ENCODE measurements around the gene GPR132.

DNA sequence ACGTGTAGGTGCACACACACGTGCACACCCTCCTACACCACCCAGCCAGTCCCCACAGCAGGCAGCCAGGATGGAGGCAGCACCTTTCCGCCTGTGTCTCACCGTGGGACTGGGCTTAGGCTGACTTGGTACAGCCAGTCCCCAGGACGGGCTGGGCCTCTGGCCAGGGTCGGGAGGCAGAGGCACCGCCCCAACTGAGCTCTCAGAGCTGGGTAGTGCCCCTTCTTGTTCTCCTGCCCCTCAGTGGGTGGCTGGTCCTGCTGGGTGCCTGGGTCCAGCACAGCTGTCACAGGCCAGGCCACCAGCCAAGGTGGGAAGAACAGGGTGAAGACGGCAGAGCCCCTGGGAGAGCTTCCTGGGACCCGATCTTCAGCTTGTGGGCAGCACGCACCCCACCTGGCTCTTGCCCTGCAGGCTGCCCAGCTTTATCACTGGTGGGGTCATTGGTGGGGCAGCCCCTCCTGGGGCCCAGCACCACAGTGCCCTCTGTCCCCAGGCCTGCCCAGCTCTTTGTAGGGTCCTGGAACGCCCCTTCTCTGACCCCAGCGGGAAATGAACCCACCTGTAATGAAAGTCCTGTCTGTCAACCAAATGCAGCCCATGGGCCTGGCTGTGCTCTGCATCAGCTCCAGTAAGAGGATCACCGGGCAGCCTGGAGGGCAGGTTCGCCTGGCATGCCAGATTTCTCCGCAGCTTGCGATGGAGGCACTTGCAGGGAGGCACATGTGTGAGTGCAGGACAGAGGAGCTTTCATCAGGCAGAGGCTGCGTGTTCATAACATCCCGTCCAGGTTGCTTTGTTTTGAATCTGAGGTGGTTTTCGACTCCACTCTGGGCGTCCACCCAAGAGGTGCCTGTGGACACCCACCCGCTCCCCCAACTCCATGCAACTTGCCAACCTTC, 59.0 kb downstream of the GPR132 start:
- TF ChIP-seq, protein P1, sequence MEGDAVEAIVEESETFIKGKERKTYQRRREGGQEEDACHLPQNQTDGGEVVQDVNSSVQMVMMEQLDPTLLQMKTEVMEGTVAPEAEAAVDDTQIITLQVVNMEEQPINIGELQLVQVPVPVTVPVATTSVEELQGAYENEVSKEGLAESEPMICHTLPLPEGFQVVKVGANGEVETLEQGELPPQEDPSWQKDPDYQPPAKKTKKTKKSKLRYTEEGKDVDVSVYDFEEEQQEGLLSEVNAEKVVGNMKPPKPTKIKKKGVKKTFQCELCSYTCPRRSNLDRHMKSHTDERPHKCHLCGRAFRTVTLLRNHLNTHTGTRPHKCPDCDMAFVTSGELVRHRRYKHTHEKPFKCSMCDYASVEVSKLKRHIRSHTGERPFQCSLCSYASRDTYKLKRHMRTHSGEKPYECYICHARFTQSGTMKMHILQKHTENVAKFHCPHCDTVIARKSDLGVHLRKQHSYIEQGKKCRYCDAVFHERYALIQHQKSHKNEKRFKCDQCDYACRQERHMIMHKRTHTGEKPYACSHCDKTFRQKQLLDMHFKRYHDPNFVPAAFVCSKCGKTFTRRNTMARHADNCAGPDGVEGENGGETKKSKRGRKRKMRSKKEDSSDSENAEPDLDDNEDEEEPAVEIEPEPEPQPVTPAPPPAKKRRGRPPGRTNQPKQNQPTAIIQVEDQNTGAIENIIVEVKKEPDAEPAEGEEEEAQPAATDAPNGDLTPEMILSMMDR (conservative IDR thresholded peaks at IDR 0.05), result no peak
- TF ChIP-seq ZFX (IDR thresholded peaks at IDR 0.05), result no peak
